ENCODE measurements around the gene ATP6V1C2.
A peak's percentile ranks its signal among the peaks of the same experiment; 100 is the strongest.
"Not testable (repeated sequence)": the region's sequence is repeated elsewhere in the genome, so short reads cannot be mapped to it uniquely, and the experiment has no call there.

Gene ATP6V1C2

GRCh38 chr2:10786240-10786982, 65.0 kb downstream of the ATP6V1C2 start:
- DNase-seq (ENCODE audit: low read depth in 2 of 2), result no peak

GRCh38 chr2:10787176-10787968, 65.9 kb downstream of the ATP6V1C2 start:
- DNase-seq (ENCODE audit: low read depth in 2 of 2), result peak in 1 of 2 donors; percentile 12

GRCh38 chr2:10788855-10789254, 67.4 kb downstream of the ATP6V1C2 start:
- no peak for DNase-seq (ENCODE audit: low read depth in 2 of 2)

- DNase-seq (ENCODE audit: low read depth in 2 of 2), result no peak
Measured at GRCh38 chr2:10790228-10790973, 69.0 kb downstream of the ATP6V1C2 start.

- DNase-seq (ENCODE audit: low read depth in 2 of 2), result no peak
Measured at GRCh38 chr2:10792001-10792634, 70.7 kb downstream of the ATP6V1C2 start.

GRCh38 chr2:10792660-10793400, 71.4 kb downstream of the ATP6V1C2 start:
- DNase-seq (ENCODE audit: low read depth in 2 of 2), result no peak

GRCh38 chr2:10793816-10794215, 72.4 kb downstream of the ATP6V1C2 start:
- DNase-seq (ENCODE audit: low read depth in 2 of 2), result no peak

GRCh38 chr2:10794876-10795275, 73.4 kb downstream of the ATP6V1C2 start:
- no peak for DNase-seq (ENCODE audit: low read depth in 2 of 2)

- DNase-seq (ENCODE audit: low read depth in 2 of 2), result no peak
Measured at GRCh38 chr2:10795508-10796046, 74.1 kb downstream of the ATP6V1C2 start.

GRCh38 chr2:10796703-10797102, 75.3 kb downstream of the ATP6V1C2 start:
- DNase-seq (ENCODE audit: low read depth in 2 of 2), result no peak

GRCh38 chr2:10798783-10799182, 77.4 kb downstream of the ATP6V1C2 start:
- no peak for DNase-seq (ENCODE audit: low read depth in 2 of 2)

GRCh38 chr2:10800163-10800562, 78.7 kb downstream of the ATP6V1C2 start:
- DNase-seq (ENCODE audit: low read depth in 2 of 2), result no peak

GRCh38 chr2:10802657-10803056, 81.2 kb downstream of the ATP6V1C2 start:
- DNase-seq (ENCODE audit: low read depth in 2 of 2), result no peak

- not testable (repeated sequence) for DNase-seq (ENCODE audit: low read depth in 2 of 2)
Measured at GRCh38 chr2:10805990-10806389, 84.6 kb downstream of the ATP6V1C2 start.

- no peak for DNase-seq (ENCODE audit: low read depth in 2 of 2)
Measured at GRCh38 chr2:10806543-10806942, 85.1 kb downstream of the ATP6V1C2 start.

GRCh38 chr2:10810202-10811161, 89.1 kb downstream of the ATP6V1C2 start:
- DNase-seq (ENCODE audit: low read depth in 2 of 2), result no peak

GRCh38 chr2:10811517-10811916, 90.1 kb downstream of the ATP6V1C2 start:
- DNase-seq (ENCODE audit: low read depth in 2 of 2), result no peak

- peak; percentile 90 to 91 for DNase-seq (ENCODE audit: low read depth in 2 of 2)
Measured at GRCh38 chr2:10812362-10813162, 91.1 kb downstream of the ATP6V1C2 start, which contains the start of gene PDIA6. Gene PDIA6 (minus strand): TSS chr2:10812785. CDS start chr2:10812696, 89 bp downstream.

Measured in stimulated activated CD4-positive, alpha-beta T cell treated with anti-CD3 and anti-CD28 coated beads, Interleukin-1b, Interleukin-23, amount 100 ng/mL, for 4 hours (primary cell).